IPS-NIHi11 (cell line): Measurements from ENCODE around the gene NCKAP5.

ENCODE experiments used
- DNase-seq: peaks from one replicate; pipeline ENCODE4 v3.0.0; 2012; ENCODE audit warnings: mixed read lengths, low spot score

NCKAP5 gene

GRCh38 chr2:132662732-132663131 lies 905.5 kb downstream of the NCKAP5 start:
- no peak for DNase-seq

GRCh38 chr2:132659331-132659730 lies 908.9 kb downstream of the NCKAP5 start:
- DNase-seq: no peak

GRCh38 chr2:132656266-132656975 lies 911.8 kb downstream of the NCKAP5 start:
- DNase-seq: no peak

GRCh38 chr2:132654968-132655367 lies 913.3 kb downstream of the NCKAP5 start:
- no peak for DNase-seq

- DNase-seq: no peak
These were observed 913.9 kb downstream of the NCKAP5 start for GRCh38 chr2:132654335-132654734.

- no peak for DNase-seq
These were observed 915.8 kb downstream of the NCKAP5 start for GRCh38 chr2:132652474-132652873.

- peak; percentile 61 for DNase-seq
These were observed 916.9 kb downstream of the NCKAP5 start for GRCh38 chr2:132651115-132652045.

GRCh38 chr2:132646540-132647108 lies 921.6 kb downstream of the NCKAP5 start:
- no peak for DNase-seq

- no peak for DNase-seq
These were observed 922.3 kb downstream of the NCKAP5 start for GRCh38 chr2:132645722-132646539.

GRCh38 chr2:132645176-132645575 lies 923.1 kb downstream of the NCKAP5 start:
- no peak for DNase-seq

- no peak for DNase-seq
These were observed 925.8 kb downstream of the NCKAP5 start for GRCh38 chr2:132642415-132642814.

GRCh38 chr2:132641819-132642218 lies 926.4 kb downstream of the NCKAP5 start:
- DNase-seq: no peak

- DNase-seq: no peak
These were observed 928.1 kb downstream of the NCKAP5 start for GRCh38 chr2:132640116-132640515.

GRCh38 chr2:132638313-132639040 lies 929.8 kb downstream of the NCKAP5 start:
- DNase-seq: no peak

GRCh38 chr2:132636346-132636745 lies 931.9 kb downstream of the NCKAP5 start:
- DNase-seq: no peak

GRCh38 chr2:132633635-132634034 lies 934.6 kb downstream of the NCKAP5 start:
- no peak for DNase-seq

GRCh38 chr2:132632000-132632649 lies 936.1 kb downstream of the NCKAP5 start:
- DNase-seq: no peak

GRCh38 chr2:132627536-132627935 lies 940.7 kb downstream of the NCKAP5 start:
- DNase-seq: no peak

GRCh38 chr2:132623096-132623839 lies 945.0 kb downstream of the NCKAP5 start:
- no peak for DNase-seq
